Activated CD4-positive, CD25-positive, alpha-beta regulatory T cell treated with anti-CD3 and anti-CD28 coated beads, Interleukin-2, amount 50 U/mL, for 24 hours (primary cell): Measurements from ENCODE around the gene CBLL1.
A peak's percentile ranks its signal among the peaks of the same experiment; 100 is the strongest.

Experiments used
- ATAC-seq, 2 donors: fragments of 150-1000 bp; cut with Tn5 transposase; one replicate each; pipeline ENCODE4 v1.10.0; 2021; ENCODE audit warnings: mild to moderate bottlenecking in 1 of 2, moderate library complexity in 1 of 2

The CBLL1 gene

DNA sequence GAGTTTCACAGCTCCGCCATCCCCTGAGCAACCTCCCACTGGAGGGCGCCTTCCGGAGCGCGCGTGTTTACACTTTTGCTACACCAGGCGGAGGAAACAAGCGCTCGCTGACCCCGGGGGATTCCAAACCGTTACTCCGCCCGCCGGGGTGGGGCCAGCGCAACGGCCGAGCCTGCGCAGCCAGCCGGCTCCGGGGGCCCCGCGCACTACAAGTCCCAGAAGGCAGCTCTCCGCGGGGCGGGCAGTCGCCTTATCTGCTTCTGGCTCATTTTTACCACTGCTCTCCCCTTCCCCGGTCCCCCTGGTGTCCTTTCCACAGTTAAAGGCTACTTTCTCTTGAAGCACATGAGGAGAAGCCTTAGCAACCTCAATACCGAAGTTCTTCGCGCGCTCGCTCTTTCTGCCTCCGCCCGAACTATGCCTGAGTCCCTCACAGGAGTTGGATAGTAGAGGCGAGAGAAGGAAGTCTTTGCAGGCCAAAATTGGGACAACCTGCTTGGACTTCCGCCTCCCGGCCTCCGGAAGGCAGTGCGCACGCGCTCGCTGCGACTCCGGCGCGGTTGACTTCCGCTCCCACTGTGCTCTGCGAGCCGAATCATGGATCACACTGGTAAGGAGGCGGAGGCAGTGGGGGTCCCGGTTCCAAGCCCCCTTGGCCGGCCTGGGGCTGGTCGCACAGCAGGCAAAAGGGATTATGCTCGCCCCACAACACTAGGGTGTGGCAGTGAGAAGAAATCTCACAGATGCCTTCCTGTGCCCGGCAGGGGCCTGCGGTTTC lies at the start of gene CBLL1:
Gene CBLL1 (plus strand): TSS at position 576 of the 778 bp plus-strand sequence. CDS start 22 bp downstream, at position 598.
- peak; percentile 93 to 94 for ATAC-seq

DNA sequence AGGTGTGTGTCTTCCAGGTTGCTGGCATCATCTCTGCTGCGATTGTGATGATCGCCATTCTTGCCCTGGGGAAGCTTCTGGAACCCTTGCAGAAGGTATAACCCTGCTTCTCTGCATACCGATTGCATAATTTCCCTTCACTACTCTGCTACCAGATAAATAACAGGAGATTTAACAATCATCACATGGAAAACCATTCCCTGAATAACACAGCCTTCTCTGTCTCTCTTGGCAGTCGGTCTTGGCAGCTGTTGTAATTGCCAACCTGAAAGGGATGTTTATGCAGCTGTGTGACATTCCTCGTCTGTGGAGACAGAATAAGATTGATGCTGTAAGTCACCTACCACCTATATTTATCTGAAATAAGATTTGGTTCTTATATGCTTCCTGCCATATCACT lies 49.6 kb upstream of the CBLL1 start:
- no peak for ATAC-seq

DNA sequence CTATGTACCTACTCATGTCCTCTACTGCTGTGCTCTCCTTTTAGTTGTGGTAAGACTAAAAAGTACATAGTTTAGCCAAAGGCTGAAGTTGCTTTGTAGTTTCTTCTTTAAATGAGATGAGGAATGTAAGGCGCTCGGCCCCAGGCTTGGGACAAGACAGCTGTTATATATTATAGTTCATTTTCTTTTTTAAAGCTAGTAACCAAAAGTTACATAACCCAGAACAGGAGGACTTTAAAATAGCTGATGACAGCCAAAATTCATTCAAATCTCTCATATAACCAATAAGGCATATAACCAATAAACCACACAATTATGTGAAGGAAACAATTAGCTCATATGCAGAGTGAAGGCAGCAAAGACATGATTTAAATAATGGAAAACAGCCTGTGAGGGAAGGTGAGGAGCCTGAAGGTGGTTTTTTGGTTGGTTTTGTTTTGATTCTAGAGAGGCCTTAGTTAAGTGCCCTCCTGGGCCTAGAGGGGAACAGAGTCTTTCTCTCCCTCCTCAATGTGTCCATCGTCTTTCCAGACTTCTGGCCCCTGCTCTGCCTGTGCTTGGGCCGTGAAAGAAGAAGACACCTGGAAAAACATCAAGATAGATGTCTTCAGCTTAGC lies 47.5 kb upstream of the CBLL1 start:
- ATAC-seq: no peak

DNA sequence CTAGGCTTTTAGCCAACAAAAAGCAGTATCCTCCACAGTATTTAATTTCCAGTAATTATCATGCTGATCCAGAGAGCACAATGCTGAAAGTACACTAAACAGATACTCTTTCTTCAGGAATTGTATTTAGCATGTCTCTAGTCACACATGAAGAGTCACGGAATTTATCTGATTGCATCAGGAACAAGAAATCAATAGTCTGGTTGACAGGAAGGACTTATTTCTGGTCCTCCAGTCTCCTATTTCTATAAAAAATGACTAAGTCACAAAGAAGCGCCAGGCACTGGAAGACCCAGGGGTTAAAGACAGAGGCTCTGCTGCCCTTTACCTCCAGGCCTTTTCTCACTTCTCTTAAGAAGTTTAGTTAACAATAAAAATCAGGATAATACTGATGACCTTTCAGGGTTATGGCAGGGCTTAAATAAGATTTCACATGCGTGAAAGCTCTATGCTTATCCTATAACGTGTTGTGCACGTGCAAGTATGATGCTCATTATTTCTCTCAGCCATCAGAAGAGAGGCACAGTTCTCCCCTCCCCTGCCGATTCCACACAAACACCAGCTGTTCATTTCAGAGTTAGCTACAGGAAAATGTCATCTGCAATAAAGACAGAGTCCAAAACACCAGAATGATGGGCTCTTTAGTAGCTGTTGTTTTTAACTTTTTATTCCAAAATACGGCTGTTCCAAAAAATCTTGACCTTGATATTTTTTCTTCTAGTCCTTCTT lies 46.5 kb upstream of the CBLL1 start:
- no peak for ATAC-seq

- no peak for ATAC-seq
Measured at GRCh38 chr7:107700570-107700969, 43.4 kb upstream of the CBLL1 start.

- ATAC-seq: no peak
Measured at GRCh38 chr7:107701191-107701590, 42.8 kb upstream of the CBLL1 start.

DNA sequence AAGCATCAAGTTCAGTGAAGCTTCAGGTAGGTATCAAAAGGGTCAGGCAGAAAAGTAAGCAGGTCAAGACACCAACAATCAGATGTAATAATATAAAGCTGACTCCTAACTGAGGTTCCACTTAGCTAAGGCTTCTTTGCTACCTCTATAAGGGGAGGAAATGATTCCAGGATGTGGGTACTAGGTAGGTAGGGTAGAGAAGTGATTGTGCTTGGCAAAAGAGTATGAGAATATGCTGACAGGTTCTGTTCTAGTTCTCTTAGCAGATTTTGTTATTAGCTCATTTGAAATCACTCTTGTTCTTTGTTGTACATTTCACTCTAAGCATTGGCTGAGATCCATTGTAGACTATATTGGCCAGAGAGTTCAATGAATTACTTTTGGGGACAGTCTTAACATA lies 40.7 kb upstream of the CBLL1 start:
- no peak for ATAC-seq

DNA sequence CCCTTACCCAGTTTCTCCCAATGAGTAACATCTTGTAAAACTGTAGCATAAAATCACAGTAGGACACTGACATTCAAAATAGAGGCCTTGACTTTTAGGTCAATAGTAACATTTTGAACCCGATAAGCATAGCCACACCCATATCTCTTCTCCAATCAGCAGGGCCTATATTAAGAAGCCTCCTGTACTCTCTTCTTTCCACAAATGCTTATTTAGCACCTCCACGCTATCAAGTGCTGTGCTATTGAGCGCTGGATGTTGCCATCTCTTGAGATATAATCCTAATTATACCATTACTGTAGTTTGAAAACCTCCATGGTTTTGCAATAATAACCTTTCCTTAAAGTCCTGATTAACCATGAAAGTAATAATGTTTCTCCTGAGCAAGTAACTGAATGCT lies 40.1 kb upstream of the CBLL1 start:
- ATAC-seq: no peak

DNA sequence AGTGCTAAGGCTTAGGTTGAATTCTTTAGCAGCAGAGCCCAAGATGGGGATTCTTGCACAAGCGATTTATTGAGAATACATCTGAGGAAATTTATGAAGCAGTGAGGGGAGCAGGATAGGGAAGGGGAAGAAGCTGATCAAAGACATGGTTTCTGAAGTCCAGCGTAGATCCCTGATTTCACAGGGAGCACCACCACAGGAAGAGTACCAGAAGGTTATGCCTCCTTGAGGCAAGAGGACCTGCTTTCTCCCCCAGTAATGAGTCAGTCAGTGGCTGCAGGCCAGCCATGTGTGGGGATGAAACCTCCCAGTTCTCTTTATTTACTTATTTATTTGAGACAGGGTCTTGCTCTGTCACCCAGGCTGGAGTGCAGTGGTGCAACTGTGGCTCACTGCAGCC lies 35.0 kb upstream of the CBLL1 start:
- no peak for ATAC-seq

DNA sequence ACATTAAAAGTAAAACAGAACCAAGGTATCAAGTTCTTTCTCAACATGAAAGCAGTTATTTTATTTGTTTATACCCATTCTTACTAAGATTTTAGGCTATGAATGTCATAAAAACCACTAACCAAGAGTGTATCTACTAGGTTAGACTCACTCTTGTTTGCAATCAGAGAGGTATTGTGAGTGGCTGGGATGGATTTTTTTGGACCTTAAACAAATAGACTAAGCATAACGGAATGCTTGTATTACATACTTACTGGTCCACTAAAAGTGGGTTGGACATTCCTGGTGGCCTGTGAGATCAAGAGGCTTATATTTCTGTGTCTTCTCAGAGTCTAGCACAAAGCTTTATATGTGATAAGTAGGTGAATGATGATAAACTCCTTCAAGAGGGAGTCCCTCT lies 32.6 kb upstream of the CBLL1 start:
- ATAC-seq: no peak

DNA sequence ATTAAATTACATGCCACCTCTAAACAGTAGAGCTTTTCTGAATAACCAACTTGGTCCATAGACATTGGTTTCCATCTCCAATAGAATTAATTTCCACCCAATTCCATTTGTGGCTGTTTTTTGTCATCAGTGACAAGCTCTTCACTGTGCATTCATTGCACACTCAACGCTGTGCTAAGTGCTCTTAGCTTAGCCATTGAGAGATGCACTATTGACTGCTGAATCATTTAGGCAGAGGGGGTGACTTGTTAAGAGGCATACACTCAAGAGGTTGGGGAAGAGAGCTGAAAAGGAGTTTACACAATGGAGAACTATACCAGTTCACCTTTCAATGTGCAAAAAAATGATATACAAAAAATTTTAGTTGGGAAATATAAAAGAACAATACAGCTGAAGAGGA lies 31.9 kb upstream of the CBLL1 start:
- ATAC-seq: no peak

- ATAC-seq: no peak
Measured at GRCh38 chr7:107712896-107713295, 31.0 kb upstream of the CBLL1 start.

DNA sequence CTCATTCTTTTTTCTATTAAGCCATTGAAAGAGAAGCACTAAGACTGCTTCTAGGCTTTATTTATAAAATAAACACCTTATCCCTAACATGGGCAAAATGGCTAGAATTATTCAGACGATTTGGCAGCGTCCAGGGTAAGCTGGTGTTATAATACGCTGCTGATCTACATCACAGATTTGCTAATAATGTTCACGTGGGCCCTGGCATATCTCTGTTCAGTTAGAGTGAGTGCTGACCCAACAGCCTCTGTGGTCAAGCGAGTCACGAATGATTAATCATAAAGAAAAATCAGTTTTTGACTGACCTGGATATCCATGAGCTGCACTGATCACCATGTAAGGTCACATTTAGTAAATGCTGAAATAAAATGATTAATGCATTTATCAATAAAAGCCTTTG lies 28.4 kb upstream of the CBLL1 start:
- no peak for ATAC-seq

GRCh38 chr7:107718456-107719193 lies 25.3 kb upstream of the CBLL1 start:
- ATAC-seq: no peak

GRCh38 chr7:107721286-107721685 lies 22.7 kb upstream of the CBLL1 start:
- ATAC-seq: no peak

- no peak for ATAC-seq
Measured at GRCh38 chr7:107723255-107723654, 20.7 kb upstream of the CBLL1 start.

DNA sequence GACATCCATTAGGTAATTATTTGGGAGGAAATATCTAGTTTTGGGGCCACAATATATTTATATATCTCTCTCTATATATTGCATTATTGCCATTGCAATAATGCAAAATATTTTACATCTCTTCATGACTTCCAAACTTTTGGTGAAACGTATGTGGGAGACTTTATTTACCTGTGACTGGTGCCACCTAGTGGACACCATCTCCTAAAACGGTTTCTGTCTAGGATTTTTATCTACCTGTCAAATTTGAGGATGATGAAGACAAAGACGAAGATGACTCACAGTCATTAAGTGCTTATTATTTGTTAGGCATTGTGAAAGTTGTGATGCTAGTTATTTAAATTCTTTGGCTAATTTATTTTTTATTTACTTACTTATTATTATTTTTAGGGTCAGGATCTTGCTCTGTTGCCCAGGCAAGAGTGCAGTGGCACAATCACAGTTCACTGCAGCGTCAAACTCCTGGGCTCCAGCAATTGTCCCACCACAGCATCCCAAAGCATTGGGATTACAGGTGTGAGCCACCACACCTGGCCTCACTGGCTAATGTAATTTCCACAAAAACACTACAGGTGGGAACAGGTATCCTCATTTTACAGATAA lies 18.7 kb upstream of the CBLL1 start:
- ATAC-seq: peak; percentile 55 to 66

DNA sequence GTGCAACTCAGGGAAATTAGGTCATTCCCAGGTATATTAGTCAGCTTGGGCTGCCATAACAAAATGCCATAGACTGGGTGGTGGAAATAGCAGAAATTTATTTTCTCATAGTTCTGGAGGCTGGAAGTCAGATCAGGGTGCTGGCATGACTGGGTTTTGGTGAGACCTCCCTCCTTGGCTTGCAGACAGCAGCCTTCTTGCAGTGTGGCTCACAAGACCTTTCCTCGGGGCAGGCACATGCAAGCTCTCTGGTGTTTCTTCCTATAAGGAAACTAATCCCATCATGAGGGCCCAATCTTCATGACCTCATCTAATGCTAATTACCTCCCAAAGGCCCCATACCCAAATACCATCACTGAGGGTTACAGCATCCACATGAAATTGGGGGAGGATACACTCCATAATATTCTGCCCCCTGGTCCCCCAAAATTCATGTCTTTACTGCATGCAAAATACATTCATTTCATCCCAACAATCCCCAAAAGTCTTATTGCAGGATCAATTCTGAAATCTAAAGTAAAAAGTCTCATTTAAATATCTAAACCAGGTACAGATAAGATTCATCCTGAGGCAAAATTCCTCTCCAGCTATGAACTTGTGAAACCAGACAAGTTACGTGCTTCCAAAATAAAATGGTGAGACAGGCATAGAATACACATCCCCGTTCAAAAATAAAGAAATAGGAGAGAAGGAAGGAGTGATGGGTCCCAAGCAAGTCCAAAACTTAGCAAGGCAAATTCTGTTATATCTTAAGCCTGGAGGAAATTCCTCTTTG lies 17.4 kb upstream of the CBLL1 start:
- no peak for ATAC-seq

DNA sequence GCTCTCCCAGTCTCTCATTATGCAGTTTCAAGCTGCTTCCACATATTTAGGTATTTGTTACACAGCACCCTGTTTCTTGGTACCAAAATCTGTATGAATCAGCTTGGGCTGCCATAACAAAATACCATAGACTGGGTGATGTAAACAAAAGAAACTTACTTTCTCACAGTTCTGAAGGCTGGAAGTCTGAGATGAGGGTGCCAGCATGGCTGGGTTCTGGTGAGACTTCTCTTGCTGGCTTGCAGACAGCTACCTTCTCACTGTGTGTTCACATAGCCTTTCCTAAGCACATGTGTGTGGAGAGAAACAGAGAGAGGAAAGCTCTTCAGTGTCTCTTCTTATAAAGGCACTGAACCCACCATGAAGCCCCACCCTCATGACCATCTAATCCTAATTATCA lies 15.7 kb upstream of the CBLL1 start:
- no peak for ATAC-seq

- peak; percentile 30 to 39 for ATAC-seq
Measured at GRCh38 chr7:107742678-107743566, 1.0 kb upstream of the CBLL1 start.

- ATAC-seq: peak; percentile 30 to 39
Measured at GRCh38 chr7:107744345-107744750, 406 bp downstream of the CBLL1 start.
